HepG2 (cell line): ENCODE measurements around the gene ATP2B3. TPM values are rescaled to one million over a fixed set of nuclear protein-coding genes. Genes with fewer than 3 reads are reported as not detected.

ENCODE experiments used
- ATAC-seq: fragments of 200-7000 bp; cut with Tn5 transposase; 3 replicates; pipeline ENCODE4 v1.9.1; 2020; ENCODE audit warnings: mild to moderate bottlenecking, moderate library complexity
- BruUV-seq: library from RNA; stranded (reverse); fragments of 400-500 nt; replicated peaks from 2 replicates; lab custom pipeline; 2021; lab: Mats Ljungman, UMichigan
- CTCF ChIA-PET: fragments of 300-600 bp; formaldehyde crosslinking; extraction: SDS; loops from one replicate; lab custom pipeline; 2021; ENCODE audit warnings: low total read pairs, inconsistent platforms, low intra/inter-chr PET ratio; lab: Yijun Ruan, JAX
- POLR2A ChIA-PET: fragments of 350-600 bp; sonication (Branson Sonifier 250); formaldehyde crosslinking; loops from one replicate; lab custom pipeline; 2020; ENCODE audit warnings: antibody characterized with exemption, inconsistent platforms; lab: Yijun Ruan, JAX
- DNase-seq: peaks from one replicate; pipeline ENCODE4 v3.0.0-alpha.2; 2015; ENCODE audit warnings: low spot score
- FAIRE-seq: peaks from 3 replicates; lab custom pipeline; 2011; peaks lifted over from hg19 to GRCh38; lab: Jason Lieb, UNC
- H2AFZ ChIP-seq: one replicate; pipeline ENCODE4 v1.6.1; 2011; ENCODE audit warnings: low read length, inconsistent platforms
- H3K27ac ChIP-seq: fragments of 300-600 bp; 3 replicates; pipeline ENCODE4 v1.8.0; 2011; ENCODE audit warnings: mixed run types, mild to moderate bottlenecking, mixed read lengths, low read length, inconsistent platforms; ENCODE audit not compliant: insufficient read depth; ENCODE audit errors: extremely low read length
- H3K27me3 ChIP-seq, 2 experiments: fragments of 200-600 bp in 1 of 2; 2 replicates in 1 of 2; 3 replicates in 1 of 2; pipeline versions ENCODE4 v1.6.0 to v1.8.0; 2011; ENCODE audit warnings: low read length in 2 of 2, mild to moderate bottlenecking in 2 of 2, moderate library complexity in 2 of 2, inconsistent platforms in 1 of 2; ENCODE audit not compliant: insufficient read depth in 2 of 2, control insufficient read depth in 1 of 2
- H3K36me3 ChIP-seq, 2 experiments: fragments of 200-600 bp in 1 of 2; replicated peaks in 1 of 2; 2 replicates in 1 of 2; 3 replicates in 1 of 2; pipeline versions ENCODE4 v1.5.1 to v1.8.0; 2011; ENCODE audit warnings: low read length in 2 of 2, inconsistent platforms in 1 of 2; ENCODE audit not compliant: insufficient read depth in 2 of 2, control insufficient read depth in 1 of 2
- H3K4me1 ChIP-seq: 2 replicates; pipeline ENCODE4 v1.5.1; 2012; ENCODE audit warnings: low read length, inconsistent platforms; ENCODE audit not compliant: insufficient read depth
- H3K4me2 ChIP-seq: 2 replicates; pipeline ENCODE4 v1.6.0; 2011; ENCODE audit warnings: low read depth, low read length, inconsistent platforms
- H3K4me3 ChIP-seq, 3 experiments: fragments of 200-600 bp in 1 of 3; sonication (generic), shearing (Covaris generic) in 1 of 3; replicated peaks in 1 of 3; 2 replicates each; pipeline ENCODE4 v1.5.1; 2011 to 2016; ENCODE audit warnings: low read length in 3 of 3, inconsistent platforms in 2 of 3, low read depth in 2 of 3, mild to moderate bottlenecking in 2 of 3, control low read depth in 1 of 3, mixed read lengths in 1 of 3; ENCODE audit not compliant: insufficient read depth in 1 of 3
- H3K79me2 ChIP-seq: one replicate; pipeline ENCODE4 v1.6.1; 2011; ENCODE audit warnings: low read length, inconsistent platforms; ENCODE audit not compliant: insufficient read depth
- H3K9ac ChIP-seq: 2 replicates; pipeline ENCODE4 v1.6.0; 2011; ENCODE audit warnings: mild to moderate bottlenecking, low read depth, low read length, inconsistent platforms; ENCODE audit not compliant: insufficient read depth
- H3K9me3 ChIP-seq: 2 replicates; pipeline ENCODE4 v1.5.1; 2012; ENCODE audit warnings: mild to moderate bottlenecking, low read length
- H4K20me1 ChIP-seq: 2 replicates; pipeline ENCODE4 v1.6.0; 2011; ENCODE audit warnings: inconsistent platforms, mild to moderate bottlenecking, low read length, moderate library complexity; ENCODE audit not compliant: insufficient read depth
- MED1 ChIP-seq: sonication (generic); formaldehyde crosslinking; IDR thresholded peaks from 2 replicates; pipeline ENCODE4 v1.4.0; 2020; ENCODE audit warnings: missing genetic modification reagents
- NR2F1 ChIP-seq, 2 experiments: fragments of 450-650 bp in 1 of 2; formaldehyde crosslinking in 1 of 2; IDR thresholded peaks; 2 replicates each; pipeline versions ENCODE4 v1.5.0 to v1.6.1; 2016 to 2020; ENCODE audit warnings: mild to moderate bottlenecking in 1 of 2, missing compliant biosample characterization in 1 of 2, missing genetic modification reagents in 1 of 2, moderate library complexity in 1 of 2
- WGBS: methylation state at CpG from one replicate; pipeline ENCODE4 v1.1.6; 2017; ENCODE audit warnings: low lambda C conversion rate; 5-methylcytosine and 5-hydroxymethylcytosine counted together
- in situ Hi-C: cut with HindIII; loops from 2 replicates; pipeline ENCODE4 v1.10.0; 2017; ENCODE audit warnings: low pct_unique_long_range_greater_than_20kb; ENCODE audit not compliant: extremely low pct_ligation_motif_present
- intact Hi-C: fragments of 100-400 bp; cut with micrococcal nuclease; formaldehyde crosslinking; loops from one replicate; pipeline ENCODE4 v1.10.0; 2022; ENCODE audit not compliant: unreplicated experiment
- polyA plus RNA-seq, 8 experiments: library from polyadenylated mRNA; depleted of rRNA in 3 of 8; stranded (reverse) in 7 of 8; unstranded in 1 of 8; fragments of >200 nt; fragmentation: Illumina TruSeq in 4 of 8; extraction: Trizol in 4 of 8; gene quantifications; 2 replicates each; pipeline versions ENCODE4 v1.2.1 to v1.2.3, GENCODE V29; 2011 to 2016; ENCODE audit warnings: low read depth in 4 of 8, missing spikeins in 1 of 8, mixed read lengths in 1 of 8; ENCODE audit not compliant: insufficient read depth in 1 of 8
- total RNA-seq, 5 experiments: library from RNA; depleted of rRNA; stranded (reverse); fragments of >200 nt; fragmentation: Illumina TruSeq; extraction: Trizol; gene quantifications; 2 replicates each; pipeline ENCODE4 v1.2.3, GENCODE V29; 2016; ENCODE audit warnings: low read depth in 1 of 5
- TF ChIP-seq, protein P1 (sequence below), 2 experiments: fragments of 450-650 bp in 1 of 2; sonication (generic) in 1 of 2; formaldehyde crosslinking in 1 of 2; IDR thresholded peaks; 2 replicates each; pipeline versions ENCODE4 v1.6.1 to v1.8.0; 2016 to 2022; ENCODE audit warnings: antibody characterized with exemption in 1 of 2, mild to moderate bottlenecking in 1 of 2, missing genetic modification reagents in 1 of 2

The ATP2B3 gene
- total and polyA plus RNA-seq, 2 of the 13 experiments (the other 11 are each of a cell fraction or from before 2014, with no cell fraction given), result not detected

DNA sequence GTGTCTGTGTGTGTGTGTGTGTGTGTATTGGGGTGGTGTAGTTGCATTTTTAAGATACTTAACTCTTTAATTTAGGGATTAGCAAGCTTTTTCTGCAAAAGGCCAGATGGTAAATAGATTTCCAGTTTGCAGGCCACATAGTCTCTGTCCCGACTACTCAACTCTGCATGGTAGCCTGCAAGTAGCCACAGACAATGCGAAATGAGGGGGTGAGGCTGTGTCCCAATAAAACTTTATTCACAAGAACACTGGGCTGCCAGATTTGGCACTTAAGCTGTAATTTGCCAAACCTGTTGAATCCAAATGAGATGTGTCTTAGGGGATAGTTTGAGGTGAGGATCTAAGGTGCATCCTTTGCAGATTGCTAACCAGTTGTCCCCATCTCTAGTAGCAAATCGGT lies 6.8 kb downstream of the ATP2B3 start:
- Histone ChIP-seq H3K27me3 (peaks cover 3 to 17% of the 10 kb centered on the region in 2 experiments; a peak in 2 of 5 replicates), H2AFZ (no peak overlapping the region), H3K9me3 (no peaks in the 10 kb centered on the region), H4K20me1 (no peaks in the 10 kb centered on the region), H3K4me1 (no peaks in the 10 kb centered on the region; the same call in 1 of the 2 replicates), H3K4me2 (no peak overlapping the region), H3K9ac (no peak overlapping the region), H3K79me2 (no peaks in the 10 kb centered on the region), H3K27ac (no peak overlapping the region), H3K4me3 (no peak overlapping the region), H3K36me3 (no peaks in the 10 kb centered on the region)
- TF ChIP-seq, protein P1, sequence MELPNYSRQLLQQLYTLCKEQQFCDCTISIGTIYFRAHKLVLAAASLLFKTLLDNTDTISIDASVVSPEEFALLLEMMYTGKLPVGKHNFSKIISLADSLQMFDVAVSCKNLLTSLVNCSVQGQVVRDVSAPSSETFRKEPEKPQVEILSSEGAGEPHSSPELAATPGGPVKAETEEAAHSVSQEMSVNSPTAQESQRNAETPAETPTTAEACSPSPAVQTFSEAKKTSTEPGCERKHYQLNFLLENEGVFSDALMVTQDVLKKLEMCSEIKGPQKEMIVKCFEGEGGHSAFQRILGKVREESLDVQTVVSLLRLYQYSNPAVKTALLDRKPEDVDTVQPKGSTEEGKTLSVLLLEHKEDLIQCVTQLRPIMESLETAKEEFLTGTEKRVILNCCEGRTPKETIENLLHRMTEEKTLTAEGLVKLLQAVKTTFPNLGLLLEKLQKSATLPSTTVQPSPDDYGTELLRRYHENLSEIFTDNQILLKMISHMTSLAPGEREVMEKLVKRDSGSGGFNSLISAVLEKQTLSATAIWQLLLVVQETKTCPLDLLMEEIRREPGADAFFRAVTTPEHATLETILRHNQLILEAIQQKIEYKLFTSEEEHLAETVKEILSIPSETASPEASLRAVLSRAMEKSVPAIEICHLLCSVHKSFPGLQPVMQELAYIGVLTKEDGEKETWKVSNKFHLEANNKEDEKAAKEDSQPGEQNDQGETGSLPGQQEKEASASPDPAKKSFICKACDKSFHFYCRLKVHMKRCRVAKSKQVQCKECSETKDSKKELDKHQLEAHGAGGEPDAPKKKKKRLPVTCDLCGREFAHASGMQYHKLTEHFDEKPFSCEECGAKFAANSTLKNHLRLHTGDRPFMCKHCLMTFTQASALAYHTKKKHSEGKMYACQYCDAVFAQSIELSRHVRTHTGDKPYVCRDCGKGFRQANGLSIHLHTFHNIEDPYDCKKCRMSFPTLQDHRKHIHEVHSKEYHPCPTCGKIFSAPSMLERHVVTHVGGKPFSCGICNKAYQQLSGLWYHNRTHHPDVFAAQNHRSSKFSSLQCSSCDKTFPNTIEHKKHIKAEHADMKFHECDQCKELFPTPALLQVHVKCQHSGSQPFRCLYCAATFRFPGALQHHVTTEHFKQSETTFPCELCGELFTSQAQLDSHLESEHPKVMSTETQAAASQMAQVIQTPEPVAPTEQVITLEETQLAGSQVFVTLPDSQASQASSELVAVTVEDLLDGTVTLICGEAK (IDR thresholded peaks at IDR 0.05), result no peak
- TF ChIP-seq, protein P1 (CRISPR knock-in tag; IDR thresholded peaks at IDR 0.05), result peak; percentile 65; the same call in 1 of the 2 replicates
- no peak for TF ChIP-seq MED1 (CRISPR knock-in tag)
- TF ChIP-seq NR2F1 (CRISPR knock-in tag; IDR thresholded peaks at IDR 0.05), result no peak
- no TSS peak for BruUV-seq
- ATAC-seq (no peak), FAIRE-seq (no peak), DNase-seq (no peak)
- intact Hi-C loops (no loop called here), in situ Hi-C loops (no loop called here)
- ChIA-PET CTCF (no interaction called here), POLR2A (no interaction called here)
- 42% methylated on average over 2 of the region's 3 CpGs for WGBS
